Measurements from ENCODE around the gene PELI3.

PELI3 gene

GRCh38 chr11:66475349-66476172 lies 8.9 kb downstream of the PELI3 start:
- DNase-seq: no peak

GRCh38 chr11:66476173-66476840 lies 9.6 kb downstream of the PELI3 start:
- DNase-seq: no peak

GRCh38 chr11:66476841-66477251 lies 10.1 kb downstream of the PELI3 start:
- DNase-seq: no peak

DNA sequence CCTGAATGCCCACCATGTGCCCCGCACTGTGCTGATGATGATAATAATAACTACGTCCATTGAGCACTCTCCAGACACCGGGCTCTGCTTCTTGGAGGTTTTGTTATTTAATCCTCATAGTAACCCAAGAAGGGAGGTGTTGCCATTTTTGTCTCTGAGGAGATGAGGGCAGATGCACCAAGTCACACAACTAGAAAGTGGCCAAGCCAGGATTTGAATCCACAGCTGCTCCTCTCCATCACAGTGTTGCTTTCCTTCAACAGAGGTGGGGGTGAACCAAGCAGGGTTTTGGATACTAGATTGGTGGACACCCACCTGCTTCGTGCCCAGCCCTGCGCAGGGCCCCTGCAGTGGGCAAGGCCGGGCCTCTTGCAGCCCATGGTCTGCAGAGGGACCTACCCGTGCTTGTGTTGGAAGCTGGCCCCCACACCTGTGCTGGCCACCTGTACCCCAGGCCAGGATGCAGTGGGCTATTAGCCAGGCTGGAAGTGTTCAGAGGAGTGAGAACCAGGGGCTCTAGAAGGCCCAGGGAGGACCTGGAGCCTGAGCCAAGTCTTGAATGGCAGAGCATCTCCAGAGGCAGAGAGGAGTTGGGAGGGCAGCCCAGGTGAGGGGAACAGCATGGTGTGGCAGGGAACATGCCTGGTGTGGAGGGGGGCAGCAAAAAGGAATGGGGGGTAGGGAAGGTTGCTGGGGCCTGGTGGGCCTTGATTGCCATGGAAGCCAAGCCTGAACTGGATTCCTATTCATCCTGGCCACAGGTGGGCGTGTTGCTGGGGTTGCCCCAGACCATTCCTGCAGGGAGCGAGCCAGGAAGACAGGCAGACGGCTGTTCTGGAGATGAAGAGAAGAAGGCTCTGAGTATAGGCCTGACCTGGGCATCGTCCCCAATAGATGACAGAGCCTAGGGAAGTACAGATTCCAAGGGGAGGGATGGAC lies 10.8 kb downstream of the PELI3 start:
- DNase-seq: no peak

DNA sequence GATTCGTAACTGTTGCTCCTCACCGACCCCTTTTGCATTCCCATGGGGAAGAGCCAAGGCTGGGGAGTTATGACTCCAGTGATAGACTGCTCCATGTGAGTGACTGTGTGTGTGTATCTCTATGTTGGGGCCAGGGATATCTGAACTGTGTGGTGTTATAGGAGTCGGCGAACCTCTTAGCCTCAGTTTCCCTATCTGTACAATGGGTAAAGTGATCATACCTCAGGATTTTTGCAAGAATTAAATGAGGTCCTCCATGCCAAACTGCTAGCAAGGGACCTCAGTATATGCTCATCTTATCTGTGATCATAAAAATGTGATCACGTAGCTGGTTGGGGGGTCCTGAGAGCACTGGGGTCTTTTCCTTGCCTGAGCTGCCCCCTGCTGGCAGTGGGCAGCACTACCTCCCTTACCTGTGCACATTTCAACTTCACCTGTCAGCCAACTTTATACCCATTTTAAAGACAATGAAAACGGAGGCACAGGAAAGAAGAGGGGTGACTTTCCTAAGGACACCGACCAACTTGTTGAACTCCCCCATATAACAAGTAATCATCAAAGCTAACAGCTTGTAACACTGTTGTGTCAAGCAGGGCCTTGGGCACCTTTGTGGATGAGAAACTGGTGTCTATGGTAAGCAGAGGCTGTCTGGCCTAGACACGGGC lies 12.2 kb downstream of the PELI3 start:
- peak; percentile 21 for DNase-seq

DNA sequence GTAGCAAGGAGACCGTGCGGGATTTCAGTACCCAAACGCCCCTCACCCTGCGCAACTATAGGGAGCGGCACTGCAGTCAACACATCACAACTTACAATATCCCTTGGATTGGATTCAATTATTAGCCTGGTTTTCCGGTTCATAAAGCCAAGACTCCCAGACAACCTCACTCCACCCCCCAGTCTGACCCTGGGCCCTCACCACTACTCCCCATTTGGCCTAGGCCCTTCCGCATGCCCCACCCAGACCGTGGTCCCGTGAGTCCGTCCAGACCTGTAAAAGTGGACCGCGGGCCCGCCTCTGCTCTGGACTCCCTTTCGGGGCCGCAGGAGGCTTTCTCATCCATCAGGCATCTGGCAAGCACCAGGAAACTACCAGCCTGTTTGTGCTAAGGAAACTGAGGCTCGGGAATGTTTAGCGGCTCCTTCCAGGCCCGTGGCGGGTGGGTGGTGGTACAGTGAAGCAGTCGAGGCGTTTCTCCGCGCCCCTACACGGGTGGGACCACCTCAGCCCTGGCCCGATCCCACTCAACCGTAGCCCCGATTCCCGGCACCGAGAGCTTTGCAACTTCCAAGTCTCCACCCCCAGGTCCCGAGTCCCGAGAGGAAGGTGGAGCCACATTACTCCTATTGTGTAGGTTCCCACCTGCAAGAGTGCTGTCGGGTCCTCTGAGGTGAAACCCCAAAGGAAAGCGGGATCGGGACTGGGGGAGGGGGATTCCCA lies 12.8 kb downstream of the PELI3 start:
- DNase-seq: peak; percentile 82

DNA sequence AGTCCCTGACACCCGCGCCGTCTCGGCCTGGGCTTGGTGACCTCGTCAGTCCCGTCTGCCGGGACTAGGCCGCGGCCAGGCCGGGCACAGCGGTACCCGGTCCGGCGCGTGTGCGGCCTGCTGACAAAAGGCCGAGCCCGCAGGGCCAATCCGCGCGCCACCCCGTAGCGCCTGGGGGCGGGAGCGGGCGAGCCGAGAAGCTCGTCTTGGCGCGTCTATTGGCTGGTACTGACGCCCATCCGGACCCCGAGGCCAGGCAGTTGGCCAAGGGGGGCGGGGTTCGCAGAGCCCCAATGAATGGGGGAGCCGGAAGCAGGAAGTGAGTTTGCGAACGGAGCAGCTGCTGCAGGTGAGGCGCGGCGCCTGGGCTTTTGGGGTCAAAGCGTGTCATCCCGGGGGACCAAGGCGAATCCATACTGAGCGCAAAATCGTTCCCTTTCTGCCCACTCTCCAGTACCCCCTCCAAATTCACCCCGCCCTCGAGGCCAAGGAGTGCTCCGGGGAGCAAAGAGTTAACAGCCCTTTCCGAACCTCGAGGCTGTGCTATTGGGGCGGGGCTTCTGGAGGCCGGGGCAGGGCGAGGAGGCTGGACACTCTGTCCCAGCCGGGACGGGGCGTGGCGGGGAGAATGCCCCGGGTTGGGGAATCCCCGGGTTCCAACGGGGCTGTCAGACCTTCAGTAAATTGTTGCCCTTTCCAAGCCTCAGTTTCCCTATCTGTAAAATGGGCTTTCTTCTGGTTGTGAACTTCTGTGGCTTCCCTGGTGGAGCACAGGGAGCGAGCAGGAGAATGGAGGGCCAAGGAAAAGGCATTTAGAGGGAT lies 13.6 kb downstream of the PELI3 start, which contains the start of gene DPP3:
DPP3 (plus strand) TSS at position 318 of the 822 bp plus-strand sequence. CDS start 1,767 bp downstream, outside the sequence.
- DNase-seq: peak; percentile 93

- no peak for DNase-seq
Measured at GRCh38 chr11:66484806-66485380, 18.2 kb downstream of the PELI3 start.

GRCh38 chr11:66488957-66489356 lies 22.3 kb downstream of the PELI3 start:
- no peak for DNase-seq

DNA sequence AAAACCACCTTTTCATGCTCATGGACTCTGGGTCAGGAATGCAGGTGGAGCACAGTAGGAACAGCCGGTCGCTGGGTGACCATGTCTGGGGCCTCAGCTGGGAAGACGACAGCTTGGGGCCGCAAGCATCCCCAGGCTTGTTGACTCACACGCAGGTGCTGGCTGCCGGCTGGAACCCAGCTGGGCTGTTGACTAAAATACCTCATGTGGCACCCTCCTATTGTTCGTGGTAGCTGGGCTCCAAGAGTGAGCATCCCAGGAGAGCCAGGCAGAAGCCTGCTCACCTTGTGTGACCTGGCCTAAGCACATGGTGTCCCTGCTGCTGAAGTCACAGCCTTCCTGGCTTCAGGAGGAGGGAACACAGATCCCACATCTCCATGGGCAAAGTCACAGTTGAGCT lies 22.9 kb downstream of the PELI3 start:
- no peak for DNase-seq

DNA sequence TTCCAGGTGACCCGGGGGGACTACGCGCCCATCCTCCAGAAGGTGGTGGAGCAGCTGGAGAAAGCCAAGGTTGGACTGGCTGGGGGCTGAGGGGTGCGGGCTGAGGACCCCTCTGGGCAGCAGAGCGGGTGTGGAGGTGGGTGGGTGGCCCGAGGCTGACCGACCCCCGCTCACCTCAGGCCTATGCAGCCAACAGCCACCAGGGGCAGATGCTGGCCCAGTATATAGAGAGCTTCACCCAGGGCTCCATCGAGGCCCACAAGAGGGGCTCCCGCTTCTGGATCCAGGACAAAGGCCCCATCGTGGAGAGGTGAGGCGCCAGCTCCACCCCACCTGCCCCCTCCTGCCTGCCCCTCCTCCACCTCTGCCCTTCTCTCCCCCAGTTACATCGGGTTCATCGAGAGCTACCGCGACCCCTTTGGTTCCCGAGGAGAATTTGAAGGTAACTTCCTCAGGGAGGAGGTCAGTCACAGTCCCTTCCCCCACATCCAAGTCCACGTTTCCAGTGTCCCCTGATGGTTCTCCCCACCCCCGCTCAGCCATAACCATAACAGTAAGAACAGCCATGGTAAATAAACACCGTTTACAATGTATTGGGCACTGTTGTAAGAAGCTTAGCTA lies 24.7 kb downstream of the PELI3 start:
- DNase-seq: no peak

- peak; percentile 33 for DNase-seq
Measured at GRCh38 chr11:66492161-66492865, 25.6 kb downstream of the PELI3 start.

DNA sequence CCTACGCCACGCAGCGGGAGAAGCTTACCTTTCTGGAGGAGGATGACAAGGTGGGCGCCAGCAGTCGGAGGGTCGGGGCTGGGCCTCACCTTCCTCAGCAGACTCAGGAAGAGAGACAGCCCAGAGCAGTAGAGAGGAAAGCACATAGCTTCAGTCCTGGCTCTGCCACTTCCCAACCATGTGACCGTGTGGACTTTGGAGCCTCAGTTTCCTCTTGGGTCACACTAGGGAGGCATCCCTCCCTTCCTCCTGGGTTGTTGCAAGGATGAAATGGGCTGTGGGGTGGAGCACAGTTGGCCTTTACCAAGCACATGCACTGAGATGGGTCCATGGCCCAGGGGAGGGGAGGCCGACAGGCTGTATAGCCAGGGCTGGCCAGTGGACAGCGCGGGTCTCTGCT lies 26.4 kb downstream of the PELI3 start:
- no peak for DNase-seq

- DNase-seq: no peak
Measured at GRCh38 chr11:66494458-66494857, 27.8 kb downstream of the PELI3 start.

- DNase-seq: no peak
Measured at GRCh38 chr11:66494935-66495334, 28.2 kb downstream of the PELI3 start.

GRCh38 chr11:66495401-66495854 lies 28.7 kb downstream of the PELI3 start:
- no peak for DNase-seq

DNA sequence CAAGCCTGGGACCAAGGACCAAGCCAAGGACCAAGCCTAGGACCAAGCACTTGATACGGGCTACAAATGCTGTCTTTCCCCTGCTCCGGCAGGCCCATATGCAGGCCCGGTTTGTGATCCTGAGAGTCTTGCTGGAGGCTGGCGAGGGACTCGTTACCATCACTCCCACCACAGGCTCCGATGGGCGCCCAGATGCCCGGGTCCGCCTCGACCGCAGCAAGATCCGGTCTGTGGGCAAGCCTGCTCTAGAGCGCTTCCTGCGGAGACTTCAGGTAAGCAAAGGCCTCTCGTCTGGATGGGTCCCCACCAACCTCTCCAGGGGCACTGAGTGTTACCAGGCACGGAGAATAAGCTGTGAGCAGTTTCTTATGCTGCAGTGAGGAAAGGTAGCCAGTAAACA lies 30.5 kb downstream of the PELI3 start:
- DNase-seq: no peak

GRCh38 chr11:66498506-66498905 lies 31.8 kb downstream of the PELI3 start:
- no peak for DNase-seq

GRCh38 chr11:66505276-66505816 lies 38.6 kb downstream of the PELI3 start:
- DNase-seq: no peak
